Transverse colon (tissue), 4 donors: ENCODE results near the gene OAT.

Experiments
- CTCF ChIP-seq, 5 experiments: fragments of 200-600 bp in 3 of 5; fragments of 450-650 bp in 2 of 5; sonication (generic) in 3 of 5; IDR thresholded peaks; 1 replicate in 2 of 5; 2 replicates in 3 of 5; pipeline ENCODE4 v1.5.1; 2016 to 2017; ENCODE audit warnings: antibody characterized with exemption in 5 of 5, inconsistent platforms in 3 of 5, mild to moderate bottlenecking in 2 of 5, moderate library complexity in 1 of 5
- EP300 ChIP-seq: sonication (generic); formaldehyde crosslinking; IDR thresholded peaks from one replicate; pipeline ENCODE4 v1.6.1; 2017; ENCODE audit warnings: antibody characterized with exemption, low read depth
- POLR2A ChIP-seq: fragments of 450-650 bp; IDR thresholded peaks from one replicate; pipeline ENCODE4 v1.6.1; 2016; ENCODE audit warnings: antibody characterized with exemption, mild to moderate bottlenecking, moderate library complexity
- POLR2AphosphoS5 ChIP-seq, 3 donors: sonication (generic); formaldehyde crosslinking; IDR thresholded peaks; one replicate each; pipeline ENCODE4 v1.6.1; 2016; ENCODE audit warnings: antibody characterized with exemption in 3 of 3

- TF ChIP-seq CTCF (IDR thresholded peaks at IDR 0.05): no peak
- TF ChIP-seq POLR2AphosphoS5 (IDR thresholded peaks at IDR 0.05): no peak
- no peak for TF ChIP-seq POLR2A
- TF ChIP-seq EP300: no peak
These were observed 36.7 kb upstream of the OAT start for GRCh38 chr10:124455441-124455840.
